Astrocyte of the cerebellum (primary cell): ENCODE data around the gene SULF2.

Experiments
- DNase-seq: peaks from one replicate; pipeline ENCODE4 v3.0.0-alpha.2; 2011; ENCODE audit warnings: low read depth
- H3K4me3 ChIP-seq: 2 replicates; pipeline ENCODE4 v1.5.1; 2011; ENCODE audit warnings: mild to moderate bottlenecking, low read depth, low read length, moderate library complexity
- CTCF ChIP-seq: IDR thresholded peaks from 2 replicates; pipeline ENCODE4 v1.5.1; 2012; ENCODE audit warnings: low read length, low read depth, moderate library complexity, mild to moderate bottlenecking; ENCODE audit errors: missing control alignments
- in situ Hi-C: cut with HindIII; loops from 2 replicates; pipeline ENCODE4 v1.10.0; 2017; ENCODE audit warnings: low sequenced_read_pairs

Gene SULF2

GRCh38 chr20:47701612-47702011 is 83.7 kb downstream of the SULF2 start:
- DNase-seq, result no peak
- no peak for TF ChIP-seq CTCF
- in situ Hi-C loops, result no loop called here
- H3K4me3 ChIP-seq, result no peak overlapping the region

- no peak for TF ChIP-seq CTCF
- in situ Hi-C loops, result no loop called here
These were observed 85.0 kb downstream of the SULF2 start for GRCh38 chr20:47700327-47700726.

GRCh38 chr20:47699818-47700217 is 85.5 kb downstream of the SULF2 start:
- in situ Hi-C loops, result no loop called here
- no peak for TF ChIP-seq CTCF

More at GRCh38 chr20:47700327-47700726, 85.0 kb downstream of the SULF2 start:
- no peak overlapping the region for H3K4me3 ChIP-seq
- no peak for DNase-seq

GRCh38 chr20:47698142-47698541 is 87.1 kb downstream of the SULF2 start:
- in situ Hi-C loops, result no loop called here
- no peak overlapping the region for H3K4me3 ChIP-seq
- DNase-seq, result no peak
- no peak for TF ChIP-seq CTCF

More at GRCh38 chr20:47699818-47700217, 85.5 kb downstream of the SULF2 start:
- H3K4me3 ChIP-seq, result no peak overlapping the region
- DNase-seq, result no peak

- in situ Hi-C loops, result no loop called here
- DNase-seq, result no peak
- H3K4me3 ChIP-seq, result no peak overlapping the region
- TF ChIP-seq CTCF, result no peak
These were observed 88.4 kb downstream of the SULF2 start for GRCh38 chr20:47696856-47697255.

GRCh38 chr20:47694021-47694818 is 91.1 kb downstream of the SULF2 start:
- in situ Hi-C loops, result no loop called here
- DNase-seq, result no peak
- no peak overlapping the region for H3K4me3 ChIP-seq
- TF ChIP-seq CTCF, result no peak
